Mesenchymal stem cell (in vitro differentiated cells and primary cell): ENCODE data around the gene RPIA.
"Not testable (repeated sequence)": the region's sequence is repeated elsewhere in the genome, so short reads cannot be mapped to it uniquely, and the experiment has no call there.

Source experiments
- DNase-seq: peaks from one replicate; pipeline ENCODE4 v3.0.0-alpha.2; 2013
- H2AFZ ChIP-seq: one replicate; pipeline ENCODE4 v1.6.1; 2013; ENCODE audit warnings: low read depth, mild to moderate bottlenecking, control low read depth, inconsistent platforms, low read length, moderate library complexity
- H2AK5ac ChIP-seq: 2 replicates; pipeline ENCODE4 v1.6.1; 2013; ENCODE audit warnings: low read length, moderate library complexity, mild to moderate bottlenecking, inconsistent platforms; ENCODE audit not compliant: severe bottlenecking
- H2BK120ac ChIP-seq: one replicate; pipeline ENCODE4 v1.6.1; 2013; ENCODE audit warnings: low read depth, mild to moderate bottlenecking, inconsistent platforms, low read length, moderate library complexity
- H2BK12ac ChIP-seq, 2 experiments: one replicate each; pipeline ENCODE4 v1.6.1; 2013; ENCODE audit warnings: inconsistent platforms in 2 of 2, low read length in 2 of 2, mild to moderate bottlenecking in 2 of 2, moderate library complexity in 2 of 2, control low read depth in 1 of 2
- H2BK15ac ChIP-seq: one replicate; pipeline ENCODE4 v1.6.1; 2013; ENCODE audit warnings: mild to moderate bottlenecking, low read depth, inconsistent platforms; ENCODE audit not compliant: poor library complexity, severe bottlenecking
- H2BK5ac ChIP-seq: 2 replicates; pipeline ENCODE4 v1.6.1; 2013; ENCODE audit warnings: low read depth, mild to moderate bottlenecking, low read length, control low read depth, inconsistent platforms; ENCODE audit not compliant: poor library complexity, severe bottlenecking
- H3K14ac ChIP-seq, 2 experiments: one replicate each; pipeline ENCODE4 v1.6.1; 2013; ENCODE audit warnings: inconsistent platforms in 2 of 2, low read length in 2 of 2, control low read depth in 1 of 2, mild to moderate bottlenecking in 1 of 2, moderate library complexity in 1 of 2
- H3K18ac ChIP-seq, 2 experiments: one replicate each; pipeline ENCODE4 v1.6.1; 2013; ENCODE audit warnings: inconsistent platforms in 2 of 2, low read length in 2 of 2, control low read depth in 1 of 2, low read depth in 1 of 2, mild to moderate bottlenecking in 1 of 2
- H3K23ac ChIP-seq, 2 experiments: one replicate each; pipeline ENCODE4 v1.6.1; 2013; ENCODE audit warnings: inconsistent platforms in 2 of 2, low read length in 2 of 2, mild to moderate bottlenecking in 2 of 2, moderate library complexity in 2 of 2, control low read depth in 1 of 2
- H3K27ac ChIP-seq: 2 replicates; pipeline ENCODE4 v1.5.1; 2013; ENCODE audit warnings: mild to moderate bottlenecking, moderate library complexity, low read length, control low read depth, inconsistent platforms; ENCODE audit not compliant: poor library complexity, severe bottlenecking
- H3K27me3 ChIP-seq, 2 experiments: 2 replicates each; pipeline versions ENCODE4 v1.6.1 to v1.7.0; 2013; ENCODE audit warnings: low read length in 2 of 2, mild to moderate bottlenecking in 2 of 2, moderate library complexity in 2 of 2, control low read depth in 1 of 2, inconsistent platforms in 1 of 2; ENCODE audit not compliant: control insufficient read depth in 1 of 2, insufficient read depth in 1 of 2
- H3K36me3 ChIP-seq, 2 experiments: 2 replicates each; pipeline versions ENCODE4 v1.6.1 to v1.7.0; 2013; ENCODE audit warnings: low read length in 2 of 2, control low read depth in 1 of 2, inconsistent platforms in 1 of 2, low read depth in 1 of 2, mild to moderate bottlenecking in 1 of 2; ENCODE audit not compliant: insufficient read depth in 2 of 2, control insufficient read depth in 1 of 2
- H3K4ac ChIP-seq, 2 experiments: one replicate each; pipeline ENCODE4 v1.6.1; 2013; ENCODE audit warnings: inconsistent platforms in 2 of 2, low read length in 2 of 2, mild to moderate bottlenecking in 2 of 2, moderate library complexity in 2 of 2, control low read depth in 1 of 2, low read depth in 1 of 2
- H3K4me1 ChIP-seq: 2 replicates; pipeline ENCODE4 v1.6.1; 2013; ENCODE audit warnings: low read depth, low read length, control low read depth; ENCODE audit not compliant: control insufficient read depth, insufficient read depth
- H3K4me2 ChIP-seq: 2 replicates; pipeline ENCODE4 v1.6.1; 2013; ENCODE audit warnings: low read length, mild to moderate bottlenecking, inconsistent platforms; ENCODE audit not compliant: poor library complexity, severe bottlenecking
- H3K4me3 ChIP-seq, 2 experiments: 2 replicates each; pipeline versions ENCODE4 v1.5.1 to v1.7.0; 2013; ENCODE audit warnings: low read length in 2 of 2, mild to moderate bottlenecking in 2 of 2, control low read depth in 1 of 2, low read depth in 1 of 2; ENCODE audit not compliant: insufficient read depth in 1 of 2
- H3K79me1 ChIP-seq: replicated peaks from 2 replicates; pipeline ENCODE4 v1.6.1; 2013; ENCODE audit warnings: mild to moderate bottlenecking, control low read depth, low read length, inconsistent platforms; ENCODE audit not compliant: poor library complexity, severe bottlenecking
- H3K9ac ChIP-seq: 2 replicates; pipeline ENCODE4 v1.7.0; 2013; ENCODE audit warnings: mild to moderate bottlenecking, low read length, moderate library complexity
- H3K9me3 ChIP-seq: 2 replicates; pipeline ENCODE4 v1.7.0; 2013; ENCODE audit warnings: mild to moderate bottlenecking, low read length; ENCODE audit not compliant: control insufficient read depth
- H4K8ac ChIP-seq: one replicate; pipeline ENCODE4 v1.6.1; 2013; ENCODE audit warnings: inconsistent platforms, mild to moderate bottlenecking, low read length, moderate library complexity
- H4K91ac ChIP-seq: one replicate; pipeline ENCODE4 v1.6.1; 2013; ENCODE audit warnings: mild to moderate bottlenecking, low read length, inconsistent platforms
- WGBS: methylation state at CpG from one replicate; pipeline ENCODE4 v1.1.7; 2013; ENCODE audit warnings: mixed read lengths; 5-methylcytosine and 5-hydroxymethylcytosine counted together

The RPIA gene

DNA sequence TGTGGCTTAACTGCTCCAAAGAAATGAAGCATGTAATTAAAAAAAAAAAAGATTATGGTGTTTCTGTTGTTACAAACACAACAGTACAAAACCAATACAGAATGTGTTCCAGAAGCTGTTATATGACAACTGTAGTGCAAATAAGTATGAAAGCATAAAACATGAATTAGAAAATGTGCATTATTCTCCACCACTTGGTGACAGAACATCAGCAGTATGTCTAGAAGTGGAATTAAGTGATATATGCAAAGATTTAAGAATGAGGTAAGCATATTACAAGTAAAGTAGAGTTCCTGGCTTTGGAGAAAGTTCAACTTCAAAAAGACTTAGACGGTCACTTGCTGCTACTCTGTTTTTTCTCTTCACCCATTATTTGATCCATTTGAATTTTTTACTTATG lies 105.0 kb downstream of the RPIA start:
- not testable (repeated sequence) for H4K91ac ChIP-seq, H3K14ac ChIP-seq, H3K27ac ChIP-seq, H2BK5ac ChIP-seq, H3K18ac ChIP-seq, H2AK5ac ChIP-seq, H3K4ac ChIP-seq, H2BK120ac ChIP-seq, H2BK15ac ChIP-seq, H3K27me3 ChIP-seq, H3K4me1 ChIP-seq, H2BK12ac ChIP-seq, H3K9me3 ChIP-seq, H3K36me3 ChIP-seq, H3K4me2 ChIP-seq, H4K8ac ChIP-seq, H3K9ac ChIP-seq, H3K23ac ChIP-seq, H3K79me1 ChIP-seq, H3K4me3 ChIP-seq, H2AFZ ChIP-seq, DNase-seq
- WGBS, result no CpG with 5 or more reads among the region's 1 CpG

DNA sequence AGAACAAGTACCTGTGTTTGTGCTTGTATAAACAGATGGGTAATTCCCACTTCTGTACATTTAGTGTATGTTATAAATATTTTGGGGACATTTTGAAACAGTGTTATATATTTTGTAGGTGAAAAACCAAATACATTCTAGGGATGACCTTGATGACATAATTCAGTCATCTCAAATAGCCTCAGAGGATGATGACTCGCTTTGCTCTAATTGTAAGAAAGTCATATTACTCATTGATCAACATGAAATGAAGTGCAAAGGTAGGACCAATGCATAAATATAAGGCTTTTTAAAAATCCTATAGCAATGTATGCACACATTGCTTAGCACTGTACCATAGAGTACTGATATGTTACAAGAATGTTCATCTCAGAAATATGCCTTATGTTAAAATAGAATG lies 105.7 kb downstream of the RPIA start:
- not testable (repeated sequence) for H3K9me3 ChIP-seq, H4K8ac ChIP-seq, H3K27me3 ChIP-seq, H2BK5ac ChIP-seq, H3K18ac ChIP-seq, H3K23ac ChIP-seq, H3K4ac ChIP-seq, H3K4me2 ChIP-seq, H3K36me3 ChIP-seq, DNase-seq, H2BK120ac ChIP-seq, H3K14ac ChIP-seq, H2AK5ac ChIP-seq, H3K27ac ChIP-seq, H2AFZ ChIP-seq, H2BK12ac ChIP-seq, H3K79me1 ChIP-seq, H4K91ac ChIP-seq, H3K4me3 ChIP-seq, H3K9ac ChIP-seq, H3K4me1 ChIP-seq, H2BK15ac ChIP-seq
- no CpG with 5 or more reads among the region's 1 CpG for WGBS
